Fibroblast of lung (primary cell): Measurements from ENCODE around the gene COL5A2.

ENCODE experiments used
- EZH2 ChIP-seq: IDR thresholded peaks from 2 replicates; pipeline ENCODE4 v1.5.1; 2012; ENCODE audit warnings: low read length, control low read depth, mild to moderate bottlenecking; ENCODE audit errors: missing control alignments
- TF ChIP-seq, protein P1 (sequence below), 2 donors: IDR thresholded peaks in 1 of 2; conservative IDR thresholded peaks in 1 of 2; 1 replicate in 1 of 2; 2 replicates in 1 of 2; pipeline ENCODE4 v1.5.1; 2011 to 2012; ENCODE audit warnings: low read length in 2 of 2, control low read depth in 1 of 2, inconsistent platforms in 1 of 2, low read depth in 1 of 2, mild to moderate bottlenecking in 1 of 2

DNA sequence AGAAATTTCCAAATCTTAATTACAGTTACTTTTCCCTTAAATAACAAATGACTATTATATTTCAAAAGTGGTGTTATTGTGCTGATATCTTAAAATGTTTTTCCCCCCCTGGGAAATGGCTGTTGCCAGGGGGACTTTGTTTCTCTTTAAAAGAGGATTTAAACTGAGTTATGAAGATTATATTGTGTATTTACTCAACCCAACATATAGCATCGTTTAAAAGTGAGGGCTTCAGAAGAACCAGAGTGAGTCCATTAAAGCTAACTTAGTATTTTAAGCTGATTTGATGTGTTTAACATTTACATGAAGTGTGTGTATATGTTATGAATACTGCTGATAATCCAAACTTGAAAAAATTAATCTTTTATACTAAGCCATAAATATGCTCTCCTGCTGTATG is 81.6 kb downstream of the COL5A2 start:
- TF ChIP-seq, protein P1, sequence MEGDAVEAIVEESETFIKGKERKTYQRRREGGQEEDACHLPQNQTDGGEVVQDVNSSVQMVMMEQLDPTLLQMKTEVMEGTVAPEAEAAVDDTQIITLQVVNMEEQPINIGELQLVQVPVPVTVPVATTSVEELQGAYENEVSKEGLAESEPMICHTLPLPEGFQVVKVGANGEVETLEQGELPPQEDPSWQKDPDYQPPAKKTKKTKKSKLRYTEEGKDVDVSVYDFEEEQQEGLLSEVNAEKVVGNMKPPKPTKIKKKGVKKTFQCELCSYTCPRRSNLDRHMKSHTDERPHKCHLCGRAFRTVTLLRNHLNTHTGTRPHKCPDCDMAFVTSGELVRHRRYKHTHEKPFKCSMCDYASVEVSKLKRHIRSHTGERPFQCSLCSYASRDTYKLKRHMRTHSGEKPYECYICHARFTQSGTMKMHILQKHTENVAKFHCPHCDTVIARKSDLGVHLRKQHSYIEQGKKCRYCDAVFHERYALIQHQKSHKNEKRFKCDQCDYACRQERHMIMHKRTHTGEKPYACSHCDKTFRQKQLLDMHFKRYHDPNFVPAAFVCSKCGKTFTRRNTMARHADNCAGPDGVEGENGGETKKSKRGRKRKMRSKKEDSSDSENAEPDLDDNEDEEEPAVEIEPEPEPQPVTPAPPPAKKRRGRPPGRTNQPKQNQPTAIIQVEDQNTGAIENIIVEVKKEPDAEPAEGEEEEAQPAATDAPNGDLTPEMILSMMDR (conservative IDR thresholded peaks at IDR 0.05 in 1 of 2, IDR thresholded peaks at IDR 0.05 in 1 of 2; ENCODE audit: low read depth in 1 of 2, low read length in 2 of 2): no peak
- no peak for TF ChIP-seq EZH2
